ENCODE data around the gene ANO7. TPM values are rescaled to one million over a fixed set of nuclear protein-coding genes. Genes with fewer than 3 reads are reported as not detected.

Gene ANO7
- total RNA-seq, 2 experiments from 2014 or later = 0.14 to 0.25 TPM

- no peak overlapping the region for H3K4me3 ChIP-seq (ENCODE audit: low read length)
- POLR2A ChIA-PET = no interaction called here
- ATAC-seq (ENCODE audit: poor library complexity) = no peak
- Mint-ChIP-seq H3K36me3 (ENCODE audit: low read depth) (no peaks in the 10 kb centered on the region), H3K4me3 (no peak overlapping the region), H3K27ac (no peak overlapping the region), H3K9me3 (no peaks in the 10 kb centered on the region), H3K27me3 (no peaks in the 10 kb centered on the region), H3K4me1 (ENCODE audit: low read depth) (no peaks in the 10 kb centered on the region)
- H3K9me3 ChIP-seq (ENCODE audit: control insufficient read depth in 1 of 2, insufficient read depth in 1 of 2, low read length in 2 of 2) = no peaks in the 10 kb centered on the region
- no peak overlapping the region for H3K27ac ChIP-seq (ENCODE audit: low read depth in 1 of 2, low read length in 2 of 2)
- no peak for TF ChIP-seq CTCF (IDR thresholded peaks at IDR 0.05)
- H3K27me3 ChIP-seq (ENCODE audit: control insufficient read depth in 1 of 2, insufficient read depth in 2 of 2, low read length in 2 of 2) = no peaks in the 10 kb centered on the region
- no peak for DNase-seq
- intact Hi-C loops (cut with DNase I, micrococcal nuclease) = no loop called here
- no peaks in the 10 kb centered on the region for H3K36me3 ChIP-seq (ENCODE audit: insufficient read depth, low read length)
- H3K4me1 ChIP-seq (ENCODE audit: insufficient read depth, low read length) = no peaks in the 10 kb centered on the region
- CTCF ChIA-PET = no interaction called here
Measured at GRCh38 chr2:241200822-241201395, 12.4 kb downstream of the ANO7 start.

- H3K4me3 Mint-ChIP-seq = no peak overlapping the region
- intact Hi-C loops (cut with DNase I, micrococcal nuclease) = no loop called here
- CTCF ChIA-PET = no interaction called here
- Histone ChIP-seq H3K27ac (ENCODE audit: low read depth in 1 of 2, low read length in 2 of 2) (no peak overlapping the region), H3K27me3 (ENCODE audit: control insufficient read depth in 1 of 2, insufficient read depth in 2 of 2, low read length in 2 of 2) (no peaks in the 10 kb centered on the region), H3K4me1 (ENCODE audit: insufficient read depth, low read length) (no peaks in the 10 kb centered on the region), H3K9me3 (ENCODE audit: control insufficient read depth in 1 of 2, insufficient read depth in 1 of 2, low read length in 2 of 2) (no peaks in the 10 kb centered on the region), H3K36me3 (ENCODE audit: insufficient read depth, low read length) (no peaks in the 10 kb centered on the region), H3K4me3 (ENCODE audit: low read length) (no peak overlapping the region)
- no peaks in the 10 kb centered on the region for H3K36me3 Mint-ChIP-seq (ENCODE audit: low read depth)
- POLR2A ChIA-PET = no interaction called here
- ATAC-seq (ENCODE audit: poor library complexity) (no peak), DNase-seq (no peak)
- no peaks in the 10 kb centered on the region for H3K4me1 Mint-ChIP-seq (ENCODE audit: low read depth)
- H3K27me3 Mint-ChIP-seq = no peaks in the 10 kb centered on the region
- H3K27ac Mint-ChIP-seq = no peak overlapping the region
- TF ChIP-seq CTCF (IDR thresholded peaks at IDR 0.05) = no peak
- no peaks in the 10 kb centered on the region for H3K9me3 Mint-ChIP-seq
Measured at GRCh38 chr2:241201445-241202267, 13.2 kb downstream of the ANO7 start.

GRCh38 chr2:241202268-241202585, 13.8 kb downstream of the ANO7 start:
- H3K36me3 Mint-ChIP-seq (ENCODE audit: low read depth) = no peaks in the 10 kb centered on the region
- no peaks in the 10 kb centered on the region for H3K9me3 Mint-ChIP-seq
- Histone ChIP-seq H3K27me3 (ENCODE audit: control insufficient read depth in 1 of 2, insufficient read depth in 2 of 2, low read length in 2 of 2) (no peaks in the 10 kb centered on the region), H3K9me3 (ENCODE audit: control insufficient read depth in 1 of 2, insufficient read depth in 1 of 2, low read length in 2 of 2) (no peaks in the 10 kb centered on the region), H3K27ac (ENCODE audit: low read depth in 1 of 2, low read length in 2 of 2) (no peak overlapping the region), H3K4me3 (ENCODE audit: low read length) (no peak overlapping the region), H3K36me3 (ENCODE audit: insufficient read depth, low read length) (no peaks in the 10 kb centered on the region), H3K4me1 (ENCODE audit: insufficient read depth, low read length) (no peaks in the 10 kb centered on the region)
- H3K27me3 Mint-ChIP-seq = no peaks in the 10 kb centered on the region
- TF ChIP-seq CTCF (IDR thresholded peaks at IDR 0.05) = no peak
- POLR2A ChIA-PET = no interaction called here
- CTCF ChIA-PET = no interaction called here
- no peaks in the 10 kb centered on the region for H3K4me1 Mint-ChIP-seq (ENCODE audit: low read depth)
- ATAC-seq (ENCODE audit: poor library complexity) (no peak), DNase-seq (no peak)
- no peak overlapping the region for H3K27ac Mint-ChIP-seq
- intact Hi-C loops (cut with DNase I, micrococcal nuclease) = no loop called here
- H3K4me3 Mint-ChIP-seq = no peak overlapping the region

All from CD4-positive, alpha-beta T cell (primary cell).